Measurements from ENCODE around the gene TELO2. TPM values are rescaled to one million over a fixed set of nuclear protein-coding genes. Genes with fewer than 3 reads are reported as not detected.
"Not testable (repeated sequence)": the region's sequence is repeated elsewhere in the genome, so short reads cannot be mapped to it uniquely, and the experiment has no call there.

TELO2 gene
- polyA plus RNA-seq, 6 donors from 2014 or later: 17.3 to 37.1 (median 26.3) TPM

DNA sequence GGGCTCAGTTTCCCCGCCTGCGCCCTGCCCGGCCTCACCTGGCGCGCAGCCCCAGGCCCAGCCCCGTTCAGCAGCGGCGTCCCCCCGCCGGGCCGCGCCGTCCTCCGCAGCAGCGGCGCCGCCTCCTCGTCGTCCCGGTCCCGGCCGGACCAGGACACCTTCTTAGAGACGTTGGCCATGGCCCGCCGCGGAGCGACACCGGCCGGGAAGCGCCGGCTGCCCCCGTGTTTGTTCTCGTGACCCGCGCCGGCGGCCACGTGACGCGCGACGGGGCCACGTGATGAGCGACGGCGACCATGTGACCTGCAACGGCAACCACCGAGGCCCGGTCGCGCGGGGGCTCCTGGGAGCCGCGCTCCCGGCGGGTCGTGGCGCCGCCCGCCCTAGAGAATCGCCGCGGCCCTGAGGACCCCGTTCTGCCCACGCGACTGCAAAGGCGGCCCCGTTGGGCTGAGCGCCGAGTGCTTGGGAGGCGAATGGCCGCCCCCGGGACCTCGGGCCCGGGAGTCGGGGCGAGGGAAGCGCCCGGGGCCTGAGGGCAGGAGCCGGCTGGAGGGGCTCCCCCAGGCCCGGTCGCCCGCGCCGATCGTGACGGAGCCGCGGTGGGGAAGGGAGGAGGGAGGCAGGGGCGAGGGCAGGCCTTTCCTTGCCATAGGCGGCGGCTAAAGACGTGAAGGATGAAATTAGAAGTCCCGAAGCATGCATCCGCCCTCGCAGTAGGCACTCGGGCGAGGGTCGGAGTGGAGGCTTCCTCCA, 18.2 kb upstream of the TELO2 start, which contains the start of gene CLCN7:
Gene CLCN7, minus strand, starts transcription at position 233 of the 756 bp plus-strand sequence. Its CDS starts 54 bp downstream, at position 179.
- peaks cover 23 to 76% (median 38%) of the 10 kb centered on the region in 3 donors for H3K4me1 Mint-ChIP-seq
- no peaks in the 10 kb centered on the region for H3K36me3 Mint-ChIP-seq
- peak; percentile 92 for DNase-seq
- peaks cover 0 to under 1% (median 0%) of the 10 kb centered on the region in 7 donors for H3K9me3 Mint-ChIP-seq
- peak within 1 kb of the TSS; percentile 93 to 99 (median 96) for H3K27ac Mint-ChIP-seq
- H3K4me3 Mint-ChIP-seq: peak within 1 kb of the TSS; percentile 74 to 93 (median 90)
- peak; percentile 85 to 86 for ATAC-seq (ENCODE audit: low read depth in 2 of 2)
- no peaks in the 10 kb centered on the region for H3K27me3 Mint-ChIP-seq

DNA sequence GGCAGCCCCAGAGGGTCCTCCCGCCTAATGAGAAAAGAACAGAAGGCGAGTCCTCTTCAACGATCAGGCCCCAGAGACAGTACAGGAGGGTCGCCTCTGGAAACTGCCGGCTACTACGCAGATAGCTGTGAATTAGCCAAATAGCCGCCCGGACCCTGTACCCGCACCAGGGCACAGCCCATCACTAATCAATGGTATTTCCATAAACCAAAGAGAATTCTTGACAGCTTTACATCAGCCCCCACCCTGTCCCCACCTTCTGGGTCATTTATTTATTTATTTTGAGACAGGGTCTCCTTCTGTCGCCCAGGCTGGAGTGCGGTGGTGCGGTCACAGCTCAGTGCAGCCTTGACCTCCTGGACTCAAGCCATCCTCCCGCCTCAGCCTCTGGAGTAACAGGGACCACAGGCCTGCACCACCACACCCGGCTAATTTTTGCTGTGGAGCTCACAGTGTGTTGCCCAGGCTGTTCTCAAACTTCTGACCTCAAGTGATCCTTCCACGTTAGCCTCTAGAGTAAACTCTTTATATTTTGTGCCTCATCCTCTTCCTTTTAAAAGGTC, 17.5 kb upstream of the TELO2 start:
- DNase-seq (no peak), ATAC-seq (ENCODE audit: low read depth in 2 of 2) (no peak)
- Mint-ChIP-seq H3K4me3 (peak overlapping the region; percentile 74 to 93 (median 90)), H3K27me3 (no peaks in the 10 kb centered on the region), H3K27ac (peak overlapping the region; percentile 93 to 99 (median 96)), H3K4me1 (peaks cover 24 to 74% (median 33%) of the 10 kb centered on the region in 3 donors), H3K36me3 (no peaks in the 10 kb centered on the region), H3K9me3 (peaks cover 0 to 3% (median 3%) of the 10 kb centered on the region in 7 donors)

DNA sequence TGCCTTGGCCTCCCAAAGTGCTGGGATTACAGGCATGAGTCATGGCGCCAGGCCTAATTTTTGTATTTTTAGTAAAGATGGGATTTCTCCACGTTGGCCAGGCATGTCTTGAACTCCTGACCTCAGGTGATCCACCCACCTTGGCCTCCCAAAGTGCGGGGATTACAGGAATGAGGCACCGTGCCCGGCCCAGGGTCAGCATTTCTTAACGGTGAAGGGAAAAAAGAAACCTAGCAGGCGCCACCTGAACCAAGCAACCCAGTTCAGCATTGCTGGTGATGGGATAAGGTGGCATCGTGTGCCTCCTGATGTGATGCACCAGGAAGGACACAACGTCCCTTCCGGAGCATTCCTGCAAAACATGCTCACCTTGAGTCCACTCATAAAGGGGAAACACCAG, 16.1 kb upstream of the TELO2 start:
- Mint-ChIP-seq H3K4me3 (peak overlapping the region in 5 of 8 donors; percentile 20 to 72 (median 39)), H3K4me1 (peaks cover 24 to 73% (median 33%) of the 10 kb centered on the region in 3 donors), H3K27ac (peak overlapping the region in 3 of 6 donors; percentile 67 to 94 (median 78)), H3K27me3 (no peaks in the 10 kb centered on the region), H3K9me3 (peaks cover 0 to 7% (median 4%) of the 10 kb centered on the region in 7 donors), H3K36me3 (peaks cover 0 to 8% of the 10 kb centered on the region in 2 donors)
- ATAC-seq (ENCODE audit: low read depth in 2 of 2): no peak
- DNase-seq: no peak

DNA sequence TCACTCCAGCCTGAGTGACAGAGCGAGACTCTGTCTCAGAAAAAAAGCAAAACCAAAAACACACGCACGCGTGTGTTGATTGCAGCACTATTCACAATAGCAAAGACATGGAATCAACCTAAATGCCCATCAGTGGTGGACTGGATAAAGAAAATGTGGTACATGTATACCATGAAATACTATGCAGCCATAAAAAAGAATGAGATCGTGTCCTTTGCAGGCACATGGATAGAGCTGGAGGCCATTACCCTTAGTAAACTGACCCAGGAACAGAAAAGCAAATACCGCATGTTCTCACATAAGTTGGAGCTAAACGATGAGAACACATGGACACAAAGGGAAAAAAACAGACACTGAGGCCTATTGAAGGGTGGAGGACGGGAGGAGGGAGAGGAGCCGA, 14.2 kb upstream of the TELO2 start:
- Mint-ChIP-seq H3K4me1 (peaks cover 23 to 63% (median 23%) of the 10 kb centered on the region in 3 donors), H3K4me3 (peak overlapping the region in 5 of 8 donors; percentile 30 to 70 (median 66)), H3K27ac (peak overlapping the region in 4 of 6 donors; percentile 74 to 98 (median 88))
- not testable (repeated sequence) for H3K36me3 Mint-ChIP-seq; ATAC-seq (ENCODE audit: low read depth in 2 of 2); H3K27me3 Mint-ChIP-seq; H3K9me3 Mint-ChIP-seq; DNase-seq

DNA sequence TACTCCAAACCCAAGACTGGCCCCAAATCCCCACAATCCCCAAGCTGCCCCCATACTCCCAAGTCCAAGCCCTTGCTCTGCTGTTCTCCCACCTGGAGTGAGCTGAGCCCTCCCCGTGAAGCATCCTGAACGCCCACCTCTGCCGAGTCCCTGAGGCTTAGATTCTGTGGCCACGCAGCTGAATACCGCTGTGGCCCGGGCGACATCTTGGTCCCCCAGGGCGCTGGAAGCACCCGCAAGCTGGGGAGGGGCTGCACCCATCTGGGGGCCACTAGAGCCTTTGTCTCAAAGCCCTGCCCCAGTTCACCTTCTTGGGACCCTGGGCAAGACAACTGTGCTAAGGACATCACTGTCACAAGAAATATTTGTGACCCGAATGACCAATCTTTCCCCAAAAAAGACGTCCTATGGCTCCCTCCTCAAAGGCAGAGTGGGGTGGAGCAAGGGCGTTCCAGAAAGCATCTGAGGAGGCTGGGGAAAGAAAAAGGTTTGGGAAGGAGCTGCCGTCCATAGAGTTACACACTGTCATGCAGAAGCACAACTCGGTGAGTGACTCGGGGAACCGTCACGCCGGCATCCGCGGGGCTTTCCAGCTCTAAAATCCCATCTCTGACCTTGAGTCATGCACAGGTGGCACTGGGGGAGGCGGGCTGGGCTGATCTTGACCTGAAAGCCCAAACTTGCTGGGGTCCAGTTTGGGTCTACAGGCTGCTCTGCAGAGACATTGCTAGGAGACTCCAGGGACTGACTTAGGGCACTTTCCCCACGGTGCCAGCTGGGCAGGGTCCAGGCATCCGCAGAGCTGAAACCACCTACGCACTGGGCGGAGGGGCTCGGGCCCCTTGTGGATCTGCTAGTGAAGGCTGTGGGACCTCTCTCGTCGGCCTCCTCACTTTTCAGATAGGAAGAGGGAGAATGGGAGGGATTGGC, 11.0 kb upstream of the TELO2 start:
- H3K27me3 Mint-ChIP-seq: no peaks in the 10 kb centered on the region
- peak overlapping the region in 2 of 8 donors; percentile 37 to 81 for H3K4me3 Mint-ChIP-seq
- peaks cover 23 to 52% (median 23%) of the 10 kb centered on the region in 3 donors for H3K4me1 Mint-ChIP-seq
- H3K36me3 Mint-ChIP-seq: peaks cover 0 to 8% of the 10 kb centered on the region in 2 donors
- H3K27ac Mint-ChIP-seq: peak overlapping the region in 5 of 6 donors; percentile 27 to 97 (median 44)
- H3K9me3 Mint-ChIP-seq: peaks cover 0 to 7% (median 4%) of the 10 kb centered on the region in 7 donors
- DNase-seq (no peak), ATAC-seq (ENCODE audit: low read depth in 2 of 2) (no peak)

DNA sequence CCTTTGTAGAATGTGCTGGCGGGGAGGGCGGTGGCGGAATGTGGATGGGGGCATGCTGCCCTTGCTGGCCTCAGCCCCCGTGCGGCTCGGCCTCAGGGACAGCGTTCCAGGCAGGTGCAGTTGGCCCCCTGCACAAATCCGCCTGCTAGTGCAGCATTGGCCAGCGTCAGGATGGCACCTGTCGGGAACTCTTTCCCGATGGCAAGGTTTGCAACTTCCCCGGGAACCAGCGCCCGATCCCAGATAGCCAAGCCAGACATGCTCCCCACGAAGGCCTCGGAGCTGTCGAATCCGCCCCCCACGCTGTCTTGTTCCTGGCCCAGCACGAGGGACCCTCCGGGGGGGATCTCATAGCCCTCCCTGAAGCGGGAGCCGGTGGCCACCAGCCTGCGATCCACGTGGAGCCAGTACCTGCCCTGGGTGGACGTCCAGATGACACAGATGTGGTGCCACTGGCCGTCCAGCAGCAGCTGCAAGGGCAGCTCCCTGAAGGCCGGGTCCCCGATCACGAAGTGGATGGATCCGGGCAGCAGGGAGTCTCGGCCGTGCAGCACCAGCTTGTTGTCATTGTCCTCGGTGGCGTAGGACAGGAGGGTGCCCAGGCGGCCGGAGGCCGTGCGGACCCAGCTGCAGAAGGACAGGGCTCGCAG, 7.2 kb upstream of the TELO2 start:
- peak overlapping the region in 1 of 6 donors; percentile 9 for H3K27ac Mint-ChIP-seq
- H3K4me3 Mint-ChIP-seq: peak overlapping the region in 1 of 8 donors; percentile 12
- H3K4me1 Mint-ChIP-seq: peaks cover 12 to 23% (median 21%) of the 10 kb centered on the region in 3 donors
- peaks cover 0 to 4% (median 0%) of the 10 kb centered on the region in 7 donors for H3K9me3 Mint-ChIP-seq
- no peaks in the 10 kb centered on the region for H3K27me3 Mint-ChIP-seq
- H3K36me3 Mint-ChIP-seq: peaks cover 0 to 5% of the 10 kb centered on the region in 2 donors
- DNase-seq: no peak
- no peak for ATAC-seq (ENCODE audit: low read depth in 2 of 2)

DNA sequence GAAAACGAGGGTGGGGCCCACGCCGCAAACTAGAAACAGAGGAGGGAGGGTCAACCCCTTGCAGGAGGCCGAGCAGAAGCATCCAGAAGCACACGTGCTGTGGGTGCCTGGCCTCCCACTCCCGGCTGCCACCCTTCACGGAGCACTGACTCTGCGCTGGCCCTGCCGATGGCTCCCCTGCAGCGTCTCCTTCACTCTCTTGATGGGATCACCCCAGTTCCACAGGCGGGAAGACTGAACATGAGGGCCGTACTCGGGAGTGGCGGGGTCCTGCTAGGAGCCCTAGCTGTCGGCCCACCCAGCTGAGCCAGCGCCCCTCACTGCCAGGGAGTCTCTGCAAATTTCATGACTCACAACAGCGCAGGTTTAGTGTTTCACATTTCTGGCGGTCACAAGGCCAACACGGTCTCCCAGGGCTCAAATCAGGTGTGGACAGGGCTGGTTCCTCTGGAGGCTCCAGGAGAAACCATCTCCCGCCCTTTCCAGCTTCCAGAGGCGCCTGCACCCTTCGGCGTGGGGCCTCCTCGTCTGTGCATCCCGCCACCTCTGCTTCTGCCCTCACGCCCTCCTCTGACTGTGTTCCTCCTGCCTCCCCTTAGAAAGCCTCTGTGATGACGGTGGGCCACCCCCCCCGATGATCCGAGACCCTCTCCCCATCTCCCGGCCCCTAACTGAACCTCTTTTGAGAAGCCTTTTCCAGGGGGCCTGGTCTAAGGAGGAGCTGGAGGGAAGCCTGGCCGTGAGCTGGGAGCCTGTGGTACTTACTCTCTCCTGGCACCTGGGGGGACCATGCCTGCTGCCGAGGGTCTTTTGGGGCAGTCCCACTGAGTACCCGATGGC, 6.4 kb upstream of the TELO2 start:
- no peak for ATAC-seq (ENCODE audit: low read depth in 2 of 2)
- DNase-seq: no peak
- Mint-ChIP-seq H3K4me1 (peaks cover 4 to 21% (median 15%) of the 10 kb centered on the region in 3 donors), H3K27me3 (no peaks in the 10 kb centered on the region), H3K27ac (peak overlapping the region in 1 of 6 donors; percentile 79), H3K4me3 (no peak overlapping the region), H3K9me3 (no peaks in the 10 kb centered on the region), H3K36me3 (no peaks in the 10 kb centered on the region)

DNA sequence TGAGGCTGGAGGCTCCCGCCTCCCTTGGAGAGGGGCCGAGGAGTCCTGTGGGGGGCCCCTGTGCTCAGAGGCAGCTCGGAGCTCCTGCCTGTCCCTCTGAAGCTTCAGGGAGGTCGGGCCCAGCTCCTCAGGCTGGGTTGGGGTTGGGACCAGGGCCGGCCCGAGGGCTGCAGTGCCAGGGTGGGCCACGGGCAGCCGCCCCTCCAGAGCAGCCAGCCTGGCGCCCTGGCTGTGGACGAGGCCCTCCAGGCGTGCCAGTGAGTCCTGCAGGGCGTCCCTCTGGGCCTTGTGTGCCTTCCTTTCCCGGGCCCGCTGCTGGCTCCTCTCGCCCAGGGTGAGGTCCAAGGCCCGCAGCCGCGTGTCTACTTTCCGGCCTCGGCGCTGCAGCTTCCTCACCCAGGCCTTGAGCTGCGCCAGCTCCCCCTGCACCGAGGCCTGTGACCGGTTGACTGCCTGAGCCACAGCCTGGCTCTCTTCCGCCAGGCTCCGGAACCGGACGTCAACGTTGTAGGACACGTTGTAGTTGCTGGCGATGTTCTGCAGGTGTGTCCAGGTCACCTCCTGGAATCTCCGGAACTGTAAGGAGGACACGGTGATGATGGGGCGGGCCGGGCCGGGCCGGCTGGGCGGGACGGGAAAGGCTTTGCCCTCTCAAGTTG, 5.6 kb upstream of the TELO2 start:
- ATAC-seq (ENCODE audit: low read depth in 2 of 2) (no peak), DNase-seq (no peak)
- H3K4me3 Mint-ChIP-seq: no peak overlapping the region
- H3K36me3 Mint-ChIP-seq: no peaks in the 10 kb centered on the region
- no peak overlapping the region for H3K27ac Mint-ChIP-seq
- H3K27me3 Mint-ChIP-seq: no peaks in the 10 kb centered on the region
- H3K9me3 Mint-ChIP-seq: no peaks in the 10 kb centered on the region
- H3K4me1 Mint-ChIP-seq: peaks cover 6 to 20% (median 17%) of the 10 kb centered on the region in 3 donors

DNA sequence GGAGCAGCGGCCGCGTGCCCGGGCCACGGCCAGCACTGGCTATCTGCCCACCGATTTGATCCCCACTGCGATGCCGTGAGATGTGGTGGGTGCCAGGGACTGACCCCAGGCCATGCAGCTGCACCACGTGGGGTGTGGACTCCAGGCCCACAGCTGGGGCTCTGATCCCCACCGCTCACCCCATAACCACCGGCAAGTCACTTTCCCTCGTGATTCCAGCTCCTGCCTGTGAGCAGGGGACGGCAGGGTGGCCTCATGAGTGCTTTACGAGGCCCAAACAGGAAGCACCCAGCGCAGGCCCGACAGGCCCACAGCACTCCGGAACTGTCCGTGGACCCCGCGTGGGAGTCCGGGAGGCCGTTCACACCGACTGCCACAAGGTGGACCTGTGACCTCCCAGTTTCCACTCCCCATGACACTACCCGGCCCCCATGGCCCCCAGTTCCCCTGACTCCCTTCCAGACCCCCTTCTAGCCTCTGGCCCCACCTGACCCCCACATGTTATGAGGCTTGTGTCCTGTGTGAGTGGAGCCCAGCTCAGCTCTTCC, 5.0 kb upstream of the TELO2 start:
- Mint-ChIP-seq H3K4me3 (peak overlapping the region in 1 of 8 donors; percentile 57), H3K4me1 (peaks cover 12 to 22% (median 19%) of the 10 kb centered on the region in 3 donors), H3K27me3 (no peaks in the 10 kb centered on the region), H3K36me3 (no peaks in the 10 kb centered on the region), H3K27ac (peak overlapping the region in 1 of 6 donors; percentile 8), H3K9me3 (no peaks in the 10 kb centered on the region)
- DNase-seq (no peak), ATAC-seq (ENCODE audit: low read depth in 2 of 2) (no peak)

DNA sequence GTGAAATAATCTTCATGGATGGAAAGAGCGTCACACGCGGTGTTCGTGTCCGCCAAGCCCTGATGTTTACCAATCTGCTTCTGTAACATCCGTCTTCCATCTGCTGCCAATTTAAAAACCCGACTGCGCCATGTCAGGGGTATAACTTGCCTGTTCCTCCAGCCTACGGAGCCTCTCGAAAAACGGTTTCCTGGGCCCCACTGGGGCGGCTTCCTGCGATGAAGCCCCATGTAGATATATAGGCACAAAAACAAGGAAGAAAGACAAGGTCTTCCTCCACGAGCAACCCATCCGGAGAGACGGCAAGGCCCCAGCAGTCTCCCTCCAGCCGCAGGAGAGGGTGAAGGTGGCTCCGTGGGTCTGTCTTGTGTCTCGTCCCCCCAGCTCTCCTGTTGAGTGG, 4.5 kb upstream of the TELO2 start, which contains the start of gene PTX4:
Gene PTX4, minus strand, starts transcription at position 326 of the 400 bp plus-strand sequence. Its CDS starts 35 bp downstream, at position 291.
- H3K27ac Mint-ChIP-seq: peak within 1 kb of the TSS in 4 of 6 donors; percentile 8 to 56 (median 31)

GRCh38 chr16:1489077-1489476, 4.1 kb upstream of the TELO2 start:
- no peak for ATAC-seq (ENCODE audit: low read depth in 2 of 2)
- no peak for DNase-seq
- Mint-ChIP-seq H3K4me1 (peaks cover 13 to 23% (median 19%) of the 10 kb centered on the region in 3 donors), H3K36me3 (no peaks in the 10 kb centered on the region), H3K27me3 (no peaks in the 10 kb centered on the region), H3K4me3 (no peak overlapping the region), H3K9me3 (no peaks in the 10 kb centered on the region), H3K27ac (peak overlapping the region in 2 of 6 donors; percentile 18 to 56)

More for the DNA sequence above, 4.5 kb upstream of the TELO2 start, which contains the start of gene PTX4:
- Mint-ChIP-seq H3K4me1 (peaks cover 13 to 22% (median 19%) of the 10 kb centered on the region in 3 donors), H3K36me3 (no peaks in the 10 kb centered on the region), H3K27me3 (no peaks in the 10 kb centered on the region), H3K4me3 (peak within 1 kb of the TSS in 1 of 8 donors; percentile 57), H3K9me3 (no peaks in the 10 kb centered on the region)
- DNase-seq (no peak), ATAC-seq (ENCODE audit: low read depth in 2 of 2) (no peak)

Measured in naive B cell (primary cell).